ENCODE measurements around the gene NOTCH3.

- TF ChIP-seq CTCF (IDR thresholded peaks at IDR 0.05): no peak
- TF ChIP-seq ZNF121 (CRISPR knock-in tag; IDR thresholded peaks at IDR 0.05): no peak
These were observed 5.9 kb downstream of the NOTCH3 start for GRCh38 chr19:15194938-15195337.

All from WTC11 (cell line).